ENCODE measurements around the gene FXR1.

DNA sequence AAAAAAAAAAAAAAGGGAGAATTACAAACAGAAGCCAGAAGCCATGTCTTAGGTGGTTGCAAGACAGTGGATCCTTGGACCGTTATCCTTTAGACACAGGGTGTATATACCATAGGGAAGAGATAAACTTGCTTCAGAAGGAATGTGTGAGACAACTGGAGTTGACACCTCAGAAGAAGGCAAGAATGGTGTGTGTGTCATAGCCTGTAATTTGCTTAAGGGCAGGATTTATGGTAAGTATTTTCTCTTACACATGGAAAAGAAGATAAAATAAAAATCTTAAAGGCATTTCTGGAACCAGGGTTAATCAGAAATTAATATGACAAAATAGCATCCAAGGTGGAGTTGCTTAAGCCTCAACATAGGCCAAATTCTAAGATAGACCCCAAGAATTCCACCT lies 96.3 kb downstream of the FXR1 start:
- TF ChIP-seq ZNF274 (IDR thresholded peaks at IDR 0.05; ENCODE audit: low read depth, low read length) (no peak), YY1 (IDR thresholded peaks at IDR 0.05; ENCODE audit: insufficient read depth, insufficient read length) (no peak)

Measured in NT2/D1 (cell line).